ENCODE results near the gene EXOSC10.

GRCh38 chr1:11057477-11057876, 42.2 kb downstream of the EXOSC10 start:
- TF ChIP-seq, protein P1, sequence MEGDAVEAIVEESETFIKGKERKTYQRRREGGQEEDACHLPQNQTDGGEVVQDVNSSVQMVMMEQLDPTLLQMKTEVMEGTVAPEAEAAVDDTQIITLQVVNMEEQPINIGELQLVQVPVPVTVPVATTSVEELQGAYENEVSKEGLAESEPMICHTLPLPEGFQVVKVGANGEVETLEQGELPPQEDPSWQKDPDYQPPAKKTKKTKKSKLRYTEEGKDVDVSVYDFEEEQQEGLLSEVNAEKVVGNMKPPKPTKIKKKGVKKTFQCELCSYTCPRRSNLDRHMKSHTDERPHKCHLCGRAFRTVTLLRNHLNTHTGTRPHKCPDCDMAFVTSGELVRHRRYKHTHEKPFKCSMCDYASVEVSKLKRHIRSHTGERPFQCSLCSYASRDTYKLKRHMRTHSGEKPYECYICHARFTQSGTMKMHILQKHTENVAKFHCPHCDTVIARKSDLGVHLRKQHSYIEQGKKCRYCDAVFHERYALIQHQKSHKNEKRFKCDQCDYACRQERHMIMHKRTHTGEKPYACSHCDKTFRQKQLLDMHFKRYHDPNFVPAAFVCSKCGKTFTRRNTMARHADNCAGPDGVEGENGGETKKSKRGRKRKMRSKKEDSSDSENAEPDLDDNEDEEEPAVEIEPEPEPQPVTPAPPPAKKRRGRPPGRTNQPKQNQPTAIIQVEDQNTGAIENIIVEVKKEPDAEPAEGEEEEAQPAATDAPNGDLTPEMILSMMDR (conservative IDR thresholded peaks at IDR 0.05) = no peak
- no peak for TF ChIP-seq ZFX (IDR thresholded peaks at IDR 0.05)

All from C4-2B (cell line).